Chondrocyte (in vitro differentiated cells): Measurements from ENCODE around the gene MSANTD4. TPM values are rescaled to one million over a fixed set of nuclear protein-coding genes. Genes with fewer than 3 reads are reported as not detected.
"Not testable (repeated sequence)": the region's sequence is repeated elsewhere in the genome, so short reads cannot be mapped to it uniquely, and the experiment has no call there.

ENCODE experiments used
- DNase-seq: peaks from one replicate; pipeline ENCODE4 v3.0.0; 2021; ENCODE audit warnings: mixed read lengths, low spot score
- H3K27ac Mint-ChIP-seq: one replicate; pipeline ENCODE4 v1.8.0; 2021; ENCODE audit warnings: mild to moderate bottlenecking, moderate library complexity, mixed read lengths; ENCODE audit not compliant: unreplicated experiment
- H3K27me3 Mint-ChIP-seq: 2 replicates; pipeline ENCODE4 v1.8.0; 2021; ENCODE audit warnings: low read depth, mixed read lengths
- H3K36me3 Mint-ChIP-seq: 2 replicates; pipeline ENCODE4 v1.8.0; 2021; ENCODE audit warnings: low read depth, mixed read lengths
- H3K4me1 Mint-ChIP-seq: 2 replicates; pipeline ENCODE4 v1.8.0; 2021; ENCODE audit warnings: low read depth, mild to moderate bottlenecking, mixed read lengths
- H3K4me3 Mint-ChIP-seq: one replicate; pipeline ENCODE4 v1.8.0; 2021; ENCODE audit warnings: mild to moderate bottlenecking, moderate library complexity, mixed read lengths; ENCODE audit not compliant: unreplicated experiment
- H3K9me3 Mint-ChIP-seq: 2 replicates; pipeline ENCODE4 v1.8.0; 2021; ENCODE audit warnings: low read depth, mixed read lengths
- CTCF ChIP-seq: fragments of 200-600 bp; sonication (generic); IDR thresholded peaks from 2 replicates; pipeline ENCODE4 v1.5.0; 2021; ENCODE audit warnings: antibody characterized with exemption, mild to moderate bottlenecking, moderate library complexity
- total RNA-seq: library from RNA; stranded (reverse); gene quantifications from 3 replicates; pipeline ENCODE4 v1.2.1, GENCODE V29; 2021

The MSANTD4 gene
- total RNA-seq, 1 donor from 2014 or later, result 18.2 TPM

- TF ChIP-seq CTCF, result no peak
- Mint-ChIP-seq H3K27ac (no peak overlapping the region), H3K4me3 (no peak overlapping the region), H3K4me1 (no peaks in the 10 kb centered on the region), H3K27me3 (no peaks in the 10 kb centered on the region), H3K9me3 (peaks cover 2% of the 10 kb centered on the region), H3K36me3 (peaks cover 4% of the 10 kb centered on the region)
- DNase-seq, result no peak
These were observed 39.3 kb upstream of the MSANTD4 start for GRCh38 chr11:106061249-106061784.

GRCh38 chr11:106059617-106060016 lies 37.6 kb upstream of the MSANTD4 start:
- Mint-ChIP-seq H3K9me3 (peaks cover 2% of the 10 kb centered on the region), H3K4me3 (no peak overlapping the region), H3K4me1 (no peaks in the 10 kb centered on the region), H3K27ac (no peak overlapping the region), H3K36me3 (no peaks in the 10 kb centered on the region), H3K27me3 (no peaks in the 10 kb centered on the region)
- no peak for DNase-seq
- no peak for TF ChIP-seq CTCF

GRCh38 chr11:106058377-106058776 lies 36.3 kb upstream of the MSANTD4 start:
- not testable (repeated sequence) for H3K27ac Mint-ChIP-seq, H3K36me3 Mint-ChIP-seq, DNase-seq, H3K27me3 Mint-ChIP-seq, H3K9me3 Mint-ChIP-seq, H3K4me1 Mint-ChIP-seq, H3K4me3 Mint-ChIP-seq

GRCh38 chr11:106051103-106051502 lies 29.1 kb upstream of the MSANTD4 start:
- no peaks in the 10 kb centered on the region for H3K4me1 Mint-ChIP-seq
- H3K4me3 Mint-ChIP-seq, result no peak overlapping the region
- no peak for DNase-seq
- H3K27me3 Mint-ChIP-seq, result no peaks in the 10 kb centered on the region
- no peak overlapping the region for H3K27ac Mint-ChIP-seq
- TF ChIP-seq CTCF, result no peak
- no peaks in the 10 kb centered on the region for H3K36me3 Mint-ChIP-seq
- H3K9me3 Mint-ChIP-seq, result no peaks in the 10 kb centered on the region

GRCh38 chr11:106049727-106050476 lies 27.9 kb upstream of the MSANTD4 start:
- Mint-ChIP-seq H3K27me3 (no peaks in the 10 kb centered on the region), H3K4me3 (no peak overlapping the region), H3K36me3 (no peaks in the 10 kb centered on the region), H3K4me1 (no peaks in the 10 kb centered on the region), H3K27ac (no peak overlapping the region), H3K9me3 (no peaks in the 10 kb centered on the region)
- TF ChIP-seq CTCF, result no peak
- no peak for DNase-seq

- Mint-ChIP-seq H3K4me1 (no peaks in the 10 kb centered on the region), H3K27ac (no peak overlapping the region), H3K9me3 (no peaks in the 10 kb centered on the region), H3K36me3 (no peaks in the 10 kb centered on the region), H3K27me3 (peaks cover 3% of the 10 kb centered on the region), H3K4me3 (no peak overlapping the region)
- no peak for DNase-seq
- no peak for TF ChIP-seq CTCF
These were observed 25.6 kb upstream of the MSANTD4 start for GRCh38 chr11:106047631-106048030.
